GOT3 (cell line): Measurements from ENCODE around the gene ARHGAP22.

Experiments used
- DNase-seq: peaks from one replicate; lab custom pipeline; 2025; ENCODE audit warnings: mixed read lengths; lab: John Stamatoyannopoulos, UW

ARHGAP22 gene

DNA sequence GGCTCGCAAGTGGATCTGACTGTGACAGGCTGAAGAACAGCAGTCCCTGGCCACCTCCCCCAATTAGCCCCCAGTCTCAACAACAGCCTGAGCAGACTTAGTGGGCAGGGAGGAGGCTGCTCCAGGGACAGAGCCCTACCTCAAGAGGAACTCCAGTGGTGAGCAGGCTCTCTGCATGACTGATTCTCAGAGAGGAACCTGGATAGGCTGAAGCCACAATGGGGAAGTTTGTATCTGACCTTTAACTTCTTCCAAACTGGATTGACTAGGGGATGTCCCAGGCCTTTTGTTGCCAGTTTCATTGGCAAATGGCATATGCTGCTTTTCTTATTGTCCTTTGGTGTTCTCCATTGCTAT, 93.0 kb downstream of the ARHGAP22 start:
- DNase-seq: no peak

DNA sequence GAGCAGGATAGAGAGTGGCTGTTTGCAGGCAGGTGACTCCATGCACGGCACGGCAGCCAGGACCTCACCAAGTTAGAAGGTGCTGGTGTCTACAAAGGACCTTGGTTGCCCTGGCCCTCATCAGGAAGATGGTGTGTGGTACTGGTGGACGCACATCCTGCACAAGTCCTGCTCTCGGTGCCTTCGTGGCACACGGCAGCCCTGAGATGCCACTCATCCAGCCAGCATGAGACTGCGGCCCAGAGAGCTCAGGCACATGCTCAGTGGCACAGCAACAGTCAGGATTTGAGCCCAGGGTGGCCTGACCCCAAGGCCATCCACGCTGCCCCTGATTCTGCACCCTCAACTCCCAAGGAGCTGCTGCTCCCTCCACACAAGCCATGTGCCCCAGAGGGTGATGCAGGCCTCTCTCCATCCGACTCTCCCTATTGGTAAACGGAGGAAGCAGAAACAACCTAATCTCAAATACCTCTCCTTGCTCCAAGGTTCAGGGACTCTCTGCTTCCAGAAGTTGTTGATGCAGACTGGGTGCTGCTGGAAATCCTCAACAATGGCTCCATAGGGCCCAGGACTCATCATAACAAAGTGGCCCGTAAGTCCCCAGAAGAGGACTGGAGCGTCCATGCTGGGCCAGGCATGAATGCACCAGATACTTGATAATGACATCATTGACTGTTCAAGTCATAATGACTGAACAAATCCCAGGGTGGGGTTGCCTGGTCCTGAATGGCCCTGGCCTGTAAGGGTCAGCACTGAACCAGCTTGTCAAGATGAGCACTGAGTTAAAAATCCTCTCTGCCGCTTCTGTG, 93.6 kb downstream of the ARHGAP22 start:
- DNase-seq: no peak

DNA sequence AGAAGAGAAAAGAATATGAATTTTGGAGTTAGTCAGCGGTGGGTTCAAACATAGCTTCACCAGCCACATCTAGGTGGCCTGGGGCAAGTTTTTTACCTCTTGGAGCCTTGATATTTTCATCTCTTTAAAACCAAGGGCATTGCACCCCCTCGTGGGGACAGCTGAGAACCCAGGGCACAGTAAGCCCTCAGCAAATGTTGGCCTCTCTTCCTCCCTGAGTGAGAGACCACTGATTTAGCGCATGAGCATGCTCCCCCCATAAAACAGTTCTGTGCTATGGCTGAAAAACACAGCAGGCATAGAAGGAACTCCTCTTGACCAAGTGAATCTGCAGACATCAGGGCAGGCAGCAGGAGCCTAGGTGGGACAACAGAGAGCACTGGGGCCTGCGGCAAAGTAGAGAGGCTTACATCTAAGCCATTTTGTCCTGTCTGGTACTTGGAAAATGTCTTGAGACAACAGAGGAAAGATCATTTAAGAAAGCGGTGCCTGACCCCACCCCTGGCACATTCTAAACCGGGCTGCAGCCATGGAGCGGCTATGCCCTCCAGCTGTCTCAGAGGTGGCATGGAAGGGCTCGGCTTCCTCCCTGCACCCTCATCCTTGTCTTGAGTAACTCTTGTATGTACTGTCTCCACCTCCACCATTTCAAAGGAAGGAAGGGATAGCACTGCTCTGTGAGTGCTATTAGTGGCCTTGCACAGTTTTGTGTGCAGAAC, 94.7 kb downstream of the ARHGAP22 start:
- no peak for DNase-seq

DNA sequence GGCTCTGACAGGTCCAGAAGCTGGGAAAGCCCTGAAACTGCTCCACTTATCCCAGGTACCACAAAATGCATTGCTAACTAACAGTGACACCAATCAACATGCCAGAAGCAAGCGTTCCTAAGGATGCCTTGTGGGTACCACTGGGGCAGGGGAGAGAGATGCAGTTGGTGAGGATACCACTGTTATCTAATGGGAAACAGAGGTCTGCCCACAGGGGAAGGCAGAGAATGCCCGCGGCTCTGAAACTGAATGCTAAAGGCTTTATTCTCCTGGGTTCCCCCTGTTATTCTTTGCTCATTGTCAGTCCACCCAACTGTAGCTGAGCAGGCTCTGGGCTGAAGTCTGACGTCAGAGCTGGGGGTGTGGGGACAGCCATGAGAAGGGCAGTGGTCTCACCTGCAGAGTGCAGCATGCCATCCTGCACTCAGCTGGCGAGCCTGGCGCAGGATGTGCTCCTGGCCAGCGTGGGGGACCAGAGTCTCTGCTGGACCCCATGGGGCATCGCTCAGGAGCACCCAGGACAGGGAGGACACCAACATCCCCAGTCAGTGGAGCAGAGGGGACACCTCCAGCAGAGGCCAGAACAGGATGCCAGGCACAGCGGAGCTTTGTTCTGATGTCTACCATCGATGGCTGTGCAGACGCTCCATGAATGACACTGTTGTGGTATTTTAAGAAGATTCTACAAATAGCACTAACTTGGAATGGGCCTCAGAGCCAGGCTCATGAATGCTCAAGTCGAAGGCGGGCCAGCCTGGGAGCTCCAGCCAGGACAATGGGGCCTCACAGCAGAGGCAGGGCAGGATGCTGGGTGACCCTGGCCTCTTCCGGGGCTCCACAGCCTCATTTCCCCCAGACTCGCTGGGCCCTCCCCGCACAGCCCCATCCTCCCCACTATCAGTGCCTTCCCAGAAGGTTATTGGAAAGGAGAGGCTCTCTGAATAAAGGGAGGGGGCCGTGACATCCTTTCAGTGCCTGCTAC, 95.8 kb downstream of the ARHGAP22 start:
- DNase-seq: no peak

DNA sequence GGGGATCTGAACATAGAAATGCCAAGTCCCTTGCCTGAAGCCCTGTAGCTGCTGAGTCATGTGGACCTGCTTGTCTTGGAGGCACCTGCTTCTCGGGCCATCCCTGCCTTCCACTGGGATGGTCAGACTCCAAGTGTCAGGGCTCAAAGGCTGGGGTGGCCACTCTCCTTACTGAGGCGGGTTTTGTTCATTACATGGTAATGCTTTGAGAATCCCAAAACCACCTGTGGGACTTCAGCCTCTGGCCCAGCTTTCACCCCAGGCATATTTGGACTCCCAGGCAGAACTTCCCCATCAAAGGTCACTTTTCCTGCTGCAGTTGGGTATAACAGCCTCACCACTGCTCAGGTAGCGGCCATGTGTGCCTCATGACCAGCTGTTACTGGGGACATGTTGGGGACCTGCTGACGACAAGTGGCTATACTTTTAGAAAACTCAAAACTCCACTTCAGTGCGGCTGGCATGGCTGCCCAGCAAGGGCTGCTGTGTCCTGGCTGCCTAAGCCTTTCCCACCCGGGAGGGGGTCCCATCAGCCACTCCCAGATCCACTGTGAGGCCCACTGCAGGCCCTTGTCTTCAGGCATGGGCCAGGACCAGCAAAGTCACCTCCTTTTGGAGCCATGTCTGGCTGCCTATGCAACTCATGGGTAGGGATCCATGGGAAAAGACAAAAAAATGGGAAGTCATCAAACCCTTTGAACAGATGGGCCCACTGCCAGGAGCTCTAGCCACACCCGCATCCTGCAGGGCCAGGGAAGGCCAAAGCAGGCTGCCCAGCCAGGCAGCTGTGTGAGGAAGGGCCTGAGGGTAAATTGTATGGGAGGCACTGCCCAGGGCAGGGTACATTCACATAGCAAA, 96.7 kb downstream of the ARHGAP22 start:
- DNase-seq: no peak

DNA sequence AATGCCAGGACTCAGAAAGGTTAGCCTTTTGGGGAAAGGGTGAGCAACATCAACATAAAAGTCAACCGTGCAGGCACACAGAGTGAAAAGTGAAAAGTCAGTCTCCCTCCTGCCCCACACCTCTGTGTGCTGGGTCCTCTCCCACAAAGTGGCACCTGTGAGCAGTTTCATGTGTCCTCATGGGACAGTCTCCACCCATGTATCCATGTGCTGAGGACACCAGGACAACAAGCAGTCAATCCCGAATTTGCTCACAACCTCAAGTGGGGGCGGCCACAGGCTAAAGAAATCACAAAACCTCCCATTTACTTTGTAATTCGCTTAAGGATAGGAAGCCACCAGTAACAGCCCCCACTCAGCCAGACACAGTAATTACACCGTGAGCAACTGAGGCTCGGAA, 97.4 kb downstream of the ARHGAP22 start:
- DNase-seq: no peak

DNA sequence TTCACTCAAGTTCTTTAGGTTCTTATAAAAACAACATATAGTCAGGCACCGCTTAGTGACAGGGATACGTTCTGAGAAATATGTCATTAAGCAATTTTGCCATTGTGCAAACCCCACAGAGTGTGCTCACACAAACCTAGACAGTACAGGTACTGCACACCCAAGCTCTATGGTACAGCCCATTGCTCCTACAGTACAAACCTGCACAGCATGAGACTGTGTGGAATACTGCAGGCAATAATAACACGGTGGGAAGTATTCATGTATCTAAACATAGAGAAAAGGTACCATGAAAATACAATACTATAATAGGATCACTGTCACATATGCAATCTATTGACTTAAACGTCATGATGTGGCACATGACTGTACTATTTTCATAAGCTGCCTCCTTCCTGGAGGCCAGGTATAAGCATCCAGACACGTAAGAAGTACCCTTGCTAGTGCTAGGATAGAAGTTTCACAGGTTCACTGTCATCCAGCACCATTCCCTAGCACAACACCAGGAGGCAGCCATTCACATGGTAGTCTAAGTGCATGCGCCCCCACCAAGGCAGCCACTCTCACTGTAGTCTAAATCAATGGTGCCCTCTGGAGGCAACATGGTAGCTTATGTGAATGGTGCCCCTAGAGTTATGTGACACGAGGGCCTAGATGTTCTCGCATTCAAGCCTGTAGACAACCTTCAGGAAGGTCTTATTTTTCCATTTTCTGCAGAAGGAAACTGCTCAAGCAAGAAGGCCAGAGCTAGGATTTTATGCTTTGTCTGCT, 98.5 kb downstream of the ARHGAP22 start:
- no peak for DNase-seq

DNA sequence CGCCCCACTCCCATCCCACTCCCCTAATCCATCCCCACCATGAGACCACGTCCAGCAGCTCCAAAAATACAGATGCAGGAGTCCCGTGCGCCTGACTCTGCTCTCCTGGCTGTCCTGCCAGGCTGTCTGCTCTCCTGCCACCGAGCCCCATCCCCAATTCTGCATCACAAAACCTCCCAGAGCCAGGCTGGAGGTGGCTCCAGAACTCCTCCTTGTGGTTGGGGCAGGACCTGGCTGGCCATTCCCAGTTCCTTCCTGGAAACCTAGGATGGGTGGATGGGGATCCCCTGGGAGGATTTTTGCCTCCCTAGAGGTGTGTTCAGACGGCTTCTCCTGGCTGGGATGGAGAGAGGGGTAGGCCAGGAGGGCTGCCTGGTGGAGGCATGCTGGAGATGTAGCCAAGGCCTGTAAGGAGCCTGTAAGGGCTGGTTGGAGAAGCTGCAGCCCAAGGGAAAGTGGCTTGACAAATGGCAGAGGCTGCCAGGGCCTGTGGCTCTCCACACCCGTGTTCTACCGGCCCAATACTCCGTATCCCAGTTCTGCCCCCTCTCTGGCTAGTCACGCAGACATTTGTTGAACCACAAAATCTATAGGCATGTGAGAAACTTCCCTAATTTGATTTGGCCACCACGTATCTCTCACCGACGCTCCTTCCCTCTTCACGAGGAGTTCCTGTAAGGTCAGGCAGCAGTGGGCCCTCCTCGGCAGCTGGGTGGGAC, 99.3 kb downstream of the ARHGAP22 start:
- DNase-seq: no peak

DNA sequence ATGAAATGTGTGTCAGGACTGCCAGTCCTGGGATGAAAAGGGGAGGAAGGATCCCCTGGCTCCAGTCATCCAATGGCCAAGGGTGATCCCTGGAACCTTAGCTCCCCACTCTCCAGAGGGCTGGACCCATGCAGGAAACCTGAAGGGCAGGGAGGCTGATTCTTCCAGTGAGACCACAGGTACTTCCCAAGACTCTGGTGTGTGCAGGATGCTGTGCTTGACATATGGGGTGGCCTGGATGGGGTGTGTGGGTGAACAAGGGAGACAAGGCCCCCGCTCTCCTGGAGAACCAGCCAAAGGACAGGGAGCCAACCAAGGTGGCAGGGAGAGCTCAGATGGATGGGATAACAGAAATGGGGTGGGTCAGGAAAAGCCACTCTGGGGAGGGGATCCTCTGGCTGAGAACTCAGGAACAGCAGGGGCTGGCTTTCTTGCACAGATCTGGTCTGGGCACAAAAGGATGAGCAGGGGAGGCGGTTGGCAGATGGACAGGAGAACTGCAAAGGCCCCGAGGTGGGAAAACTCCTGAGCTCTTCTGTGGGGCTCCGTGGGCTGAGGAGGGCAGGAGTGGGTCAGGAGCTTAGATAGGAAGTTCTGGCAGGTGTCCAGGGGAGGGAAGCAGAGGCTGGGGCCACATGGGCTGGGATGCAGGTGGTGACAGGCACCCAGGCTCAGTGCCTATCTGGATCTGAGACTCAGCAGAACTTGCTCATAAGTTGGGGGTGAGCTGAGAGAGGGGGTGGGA, 100.6 kb downstream of the ARHGAP22 start:
- DNase-seq: no peak

DNA sequence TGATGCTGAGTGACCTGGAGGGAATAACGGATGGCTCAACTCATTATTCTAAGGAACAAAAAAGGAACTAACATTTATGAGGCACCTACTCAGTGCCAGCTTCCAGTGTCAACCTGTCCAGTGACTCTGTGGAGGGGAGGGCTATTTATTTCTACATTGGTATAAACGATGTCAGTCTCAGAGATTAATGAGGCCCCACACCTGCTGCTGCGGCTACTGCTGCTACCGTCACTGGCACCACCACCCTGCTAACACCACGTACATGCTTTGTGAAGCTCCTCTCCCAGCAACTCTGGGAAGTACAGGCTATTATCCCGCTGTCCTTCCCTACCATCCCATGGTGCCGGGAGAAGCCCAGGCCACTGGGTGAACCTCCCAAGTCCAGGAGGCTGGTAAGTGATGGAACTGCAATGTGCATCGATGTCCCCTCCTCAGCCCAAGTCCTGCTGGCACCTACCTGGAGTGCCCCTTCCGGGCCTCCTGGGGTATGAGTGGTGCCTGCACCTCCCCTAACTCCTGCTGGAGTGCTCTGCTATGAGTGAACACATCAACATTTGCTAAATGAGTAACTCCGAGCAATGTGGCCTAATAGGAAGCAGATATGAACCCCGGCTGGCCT, 101.5 kb downstream of the ARHGAP22 start:
- no peak for DNase-seq

DNA sequence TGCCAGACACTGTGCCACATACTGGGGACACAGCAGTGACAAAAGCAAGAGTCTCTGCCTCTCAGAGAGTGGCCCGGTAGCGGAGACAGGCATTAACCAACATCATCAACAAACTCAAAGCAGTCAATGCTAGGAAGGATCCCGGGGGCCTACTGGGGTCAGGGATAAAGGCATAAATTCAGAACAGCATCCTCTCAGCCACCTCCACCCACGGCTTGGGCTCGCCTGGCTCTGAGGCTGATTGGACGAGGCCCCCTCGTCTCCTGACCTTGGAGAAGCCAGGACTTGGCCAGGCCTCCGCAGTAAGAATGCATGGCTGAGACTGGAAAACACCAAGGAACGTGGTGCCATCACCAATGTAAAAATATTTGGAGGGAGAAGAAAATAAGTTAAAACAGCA, 102.1 kb downstream of the ARHGAP22 start:
- no peak for DNase-seq

DNA sequence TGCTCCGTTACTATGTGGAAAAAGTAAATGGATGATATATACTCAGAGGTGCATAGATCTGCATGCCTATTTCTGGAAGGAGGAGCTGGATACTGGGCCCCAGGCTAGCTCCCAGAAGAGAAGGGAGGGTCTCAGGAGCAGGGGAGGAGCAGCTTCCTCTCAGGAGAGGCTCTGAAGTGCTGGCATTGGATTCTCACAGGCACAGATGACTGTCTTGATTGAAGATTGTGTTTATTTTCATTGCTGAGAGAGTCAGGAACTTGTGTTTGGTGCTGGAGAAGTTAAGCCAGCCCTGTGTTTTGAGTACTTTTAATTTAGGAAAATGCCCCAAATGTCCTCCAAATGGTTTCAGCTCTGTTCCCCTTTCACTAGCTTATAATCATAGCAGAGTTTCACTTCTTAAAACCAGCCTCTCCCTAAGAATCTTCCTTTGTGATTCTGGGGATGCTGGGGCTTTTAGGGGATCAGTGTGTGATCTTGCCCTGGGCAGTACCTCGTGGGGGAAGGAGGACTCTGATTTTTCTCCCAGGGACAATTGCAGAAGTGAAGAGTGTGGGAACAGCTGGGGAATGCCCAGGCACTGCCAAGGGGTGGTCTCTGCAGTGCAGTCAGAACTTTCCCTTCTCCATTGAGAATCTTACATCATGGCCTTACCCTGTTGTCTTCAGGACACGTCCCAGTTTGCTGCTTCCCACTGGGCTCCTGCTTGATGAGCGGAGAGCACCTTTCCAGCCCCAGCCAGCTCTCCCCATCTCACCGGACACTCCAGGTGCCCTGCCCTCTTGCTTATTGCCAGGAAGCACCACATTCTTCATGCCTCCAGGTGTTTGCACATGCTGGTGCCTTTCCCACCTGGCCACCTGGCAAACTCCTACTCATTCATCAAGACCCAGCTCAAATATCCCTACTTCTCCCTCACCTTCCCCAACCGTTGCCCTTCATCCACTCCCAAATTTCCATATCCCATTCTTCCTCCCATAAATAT, 102.8 kb downstream of the ARHGAP22 start:
- DNase-seq: no peak

DNA sequence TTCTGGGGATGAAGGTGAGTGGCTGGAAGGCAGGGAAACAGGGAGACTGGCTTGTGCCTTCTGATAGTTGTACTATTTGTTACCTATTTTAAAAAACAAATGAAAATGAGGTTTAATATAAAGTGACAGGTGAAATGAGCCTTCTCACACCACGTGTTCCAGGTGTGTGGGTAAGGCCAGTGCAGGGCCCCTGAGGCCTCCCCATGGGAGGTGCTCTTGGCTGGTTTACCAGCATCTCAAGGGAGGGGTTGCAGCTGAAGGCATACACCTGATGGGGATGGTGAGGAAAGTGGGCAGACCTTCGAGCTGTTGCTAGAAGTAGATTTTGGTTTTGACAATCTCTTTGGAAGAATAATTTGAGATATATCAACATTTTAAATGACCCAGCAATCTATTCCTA, 103.6 kb downstream of the ARHGAP22 start:
- DNase-seq: no peak

DNA sequence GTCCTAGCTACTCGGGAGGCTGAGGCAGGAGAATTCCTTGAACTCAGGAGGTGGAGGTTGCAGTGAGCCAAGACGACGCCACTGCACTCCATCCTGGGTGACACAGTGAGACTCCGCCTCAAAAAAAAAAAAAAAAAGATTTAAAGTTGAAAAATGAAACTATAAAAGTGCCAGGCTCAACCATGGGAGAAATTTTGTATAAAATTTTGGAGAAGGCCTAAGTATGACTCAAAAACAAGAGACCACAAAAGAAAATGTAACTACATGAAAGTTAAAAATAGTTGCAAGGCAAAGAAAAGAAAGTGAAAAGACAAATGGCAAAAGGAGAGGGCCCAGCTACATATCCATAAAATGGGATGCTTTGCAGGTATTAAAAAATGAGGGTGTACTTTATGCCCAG, 104.1 kb downstream of the ARHGAP22 start:
- DNase-seq: no peak

DNA sequence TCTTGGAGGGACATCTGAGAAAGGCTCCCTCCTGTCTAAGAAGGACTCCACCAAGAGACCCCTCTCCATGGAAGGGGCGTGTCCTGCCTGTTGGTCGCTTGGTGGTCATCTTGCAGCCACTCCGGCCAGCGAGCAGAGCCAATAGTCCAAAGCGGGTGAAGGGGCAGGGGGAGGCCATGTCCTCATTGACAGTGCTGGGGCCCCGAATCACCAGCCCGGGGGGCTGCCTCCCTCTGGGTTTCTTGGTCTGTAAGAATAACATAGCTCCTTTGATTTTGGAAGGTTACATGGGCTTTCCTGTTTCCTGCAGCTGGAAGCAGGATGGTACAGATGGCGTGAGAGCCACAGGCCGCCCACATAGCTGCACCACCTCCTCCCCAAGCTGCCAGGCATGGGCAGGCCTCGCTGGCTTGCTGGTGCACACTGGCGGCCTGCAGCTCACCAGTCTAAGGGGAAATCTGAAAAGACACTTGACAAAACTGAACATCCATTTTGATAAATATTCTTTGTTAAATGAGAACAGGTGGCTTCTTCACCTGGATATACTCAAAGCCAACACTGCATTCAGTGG, 105.8 kb downstream of the ARHGAP22 start:
- DNase-seq: no peak

DNA sequence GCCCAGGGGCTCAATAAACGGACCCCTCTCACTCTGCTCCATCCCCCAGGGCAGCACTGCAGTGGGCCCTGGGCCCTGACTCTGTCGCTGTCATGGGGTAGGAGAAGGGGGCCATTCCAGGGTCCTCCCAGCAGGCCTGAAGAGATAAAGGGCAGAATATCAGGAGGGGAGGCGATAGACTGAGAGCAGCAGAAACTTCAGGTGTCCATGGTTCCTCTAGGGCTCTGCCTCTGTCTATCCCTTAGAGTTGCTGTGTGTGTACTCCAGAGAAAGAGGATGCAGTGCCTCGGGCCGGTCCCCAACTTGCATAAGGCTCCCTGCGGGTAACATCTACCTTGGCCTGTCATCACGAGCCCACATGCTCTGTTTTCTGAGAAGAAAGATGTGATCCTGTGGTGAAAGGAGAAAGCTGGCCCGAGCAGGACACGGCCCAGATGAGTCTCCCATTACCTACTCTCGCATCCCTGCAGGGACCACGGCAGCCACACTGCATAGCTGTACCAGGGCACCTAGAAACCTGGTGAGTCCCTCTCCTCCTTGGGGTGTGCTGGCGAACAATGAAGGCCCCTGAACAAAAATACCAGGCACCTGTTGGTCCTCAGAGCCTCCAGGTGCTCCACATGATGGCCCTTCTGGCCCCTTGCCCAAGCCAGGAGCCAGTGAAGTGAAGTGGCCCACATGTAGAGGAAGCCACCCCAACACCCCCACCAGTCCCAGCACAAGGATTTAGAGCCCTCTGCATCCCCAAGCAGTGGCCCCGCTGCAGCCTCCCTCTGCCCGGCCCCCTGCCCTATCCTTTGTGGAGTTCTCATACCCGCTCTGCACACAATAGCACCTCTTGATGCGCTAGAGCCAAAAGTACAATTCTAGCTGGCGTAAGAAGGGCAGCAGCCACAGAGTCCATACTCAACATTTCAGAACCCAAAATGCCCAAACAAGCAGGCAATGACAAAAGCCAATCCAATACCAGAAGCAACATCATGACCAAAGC, 106.8 kb downstream of the ARHGAP22 start:
- DNase-seq: no peak
